ENCODE measurements around the gene HCN3.

HCN3 gene

DNA sequence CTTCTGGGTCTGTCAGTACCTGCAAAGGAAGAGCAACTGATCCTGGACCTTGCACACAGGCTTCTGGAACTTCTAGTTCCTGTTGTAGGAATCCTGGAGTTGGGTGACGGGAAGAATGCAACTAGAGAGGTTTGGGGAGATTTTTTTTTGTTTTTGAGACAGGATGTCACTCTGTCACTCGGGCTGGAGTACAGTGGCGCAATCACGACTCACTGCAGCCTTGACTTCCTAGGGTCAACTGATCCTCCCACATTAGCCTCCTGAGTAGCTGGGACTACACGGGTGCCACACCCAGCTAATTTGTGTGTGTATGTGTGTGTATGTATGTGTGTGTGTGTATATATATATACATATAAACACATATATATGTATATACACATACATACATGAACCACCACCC, 40.8 kb upstream of the HCN3 start (continued):
- TF ChIP-seq, protein P1, sequence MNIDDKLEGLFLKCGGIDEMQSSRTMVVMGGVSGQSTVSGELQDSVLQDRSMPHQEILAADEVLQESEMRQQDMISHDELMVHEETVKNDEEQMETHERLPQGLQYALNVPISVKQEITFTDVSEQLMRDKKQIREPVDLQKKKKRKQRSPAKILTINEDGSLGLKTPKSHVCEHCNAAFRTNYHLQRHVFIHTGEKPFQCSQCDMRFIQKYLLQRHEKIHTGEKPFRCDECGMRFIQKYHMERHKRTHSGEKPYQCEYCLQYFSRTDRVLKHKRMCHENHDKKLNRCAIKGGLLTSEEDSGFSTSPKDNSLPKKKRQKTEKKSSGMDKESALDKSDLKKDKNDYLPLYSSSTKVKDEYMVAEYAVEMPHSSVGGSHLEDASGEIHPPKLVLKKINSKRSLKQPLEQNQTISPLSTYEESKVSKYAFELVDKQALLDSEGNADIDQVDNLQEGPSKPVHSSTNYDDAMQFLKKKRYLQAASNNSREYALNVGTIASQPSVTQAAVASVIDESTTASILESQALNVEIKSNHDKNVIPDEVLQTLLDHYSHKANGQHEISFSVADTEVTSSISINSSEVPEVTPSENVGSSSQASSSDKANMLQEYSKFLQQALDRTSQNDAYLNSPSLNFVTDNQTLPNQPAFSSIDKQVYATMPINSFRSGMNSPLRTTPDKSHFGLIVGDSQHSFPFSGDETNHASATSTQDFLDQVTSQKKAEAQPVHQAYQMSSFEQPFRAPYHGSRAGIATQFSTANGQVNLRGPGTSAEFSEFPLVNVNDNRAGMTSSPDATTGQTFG (tag by site-specific recombination; IDR thresholded peaks at IDR 0.05; ENCODE audit: borderline replicate concordance), result no peak
- TF ChIP-seq ZIC2 (tag by site-specific recombination; IDR thresholded peaks at IDR 0.05), result no peak
- no peak for TF ChIP-seq ZNF146 (tag by site-specific recombination; IDR thresholded peaks at IDR 0.05)
- TF ChIP-seq, protein P2, sequence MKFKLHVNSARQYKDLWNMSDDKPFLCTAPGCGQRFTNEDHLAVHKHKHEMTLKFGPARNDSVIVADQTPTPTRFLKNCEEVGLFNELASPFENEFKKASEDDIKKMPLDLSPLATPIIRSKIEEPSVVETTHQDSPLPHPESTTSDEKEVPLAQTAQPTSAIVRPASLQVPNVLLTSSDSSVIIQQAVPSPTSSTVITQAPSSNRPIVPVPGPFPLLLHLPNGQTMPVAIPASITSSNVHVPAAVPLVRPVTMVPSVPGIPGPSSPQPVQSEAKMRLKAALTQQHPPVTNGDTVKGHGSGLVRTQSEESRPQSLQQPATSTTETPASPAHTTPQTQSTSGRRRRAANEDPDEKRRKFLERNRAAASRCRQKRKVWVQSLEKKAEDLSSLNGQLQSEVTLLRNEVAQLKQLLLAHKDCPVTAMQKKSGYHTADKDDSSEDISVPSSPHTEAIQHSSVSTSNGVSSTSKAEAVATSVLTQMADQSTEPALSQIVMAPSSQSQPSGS (tag by site-specific recombination; IDR thresholded peaks at IDR 0.05; ENCODE audit: low read depth), result no peak
- no peak for TF ChIP-seq ZNF530 (tag by site-specific recombination; IDR thresholded peaks at IDR 0.05; ENCODE audit: low read depth)
- TF ChIP-seq KLF7 (tag by site-specific recombination; IDR thresholded peaks at IDR 0.05; ENCODE audit: borderline replicate concordance), result no peak
- no peak for TF ChIP-seq YY1 (tag by site-specific recombination; IDR thresholded peaks at IDR 0.05)
- no peak for TF ChIP-seq ZNF654 (tag by site-specific recombination; IDR thresholded peaks at IDR 0.05; ENCODE audit: low read depth)

DNA sequence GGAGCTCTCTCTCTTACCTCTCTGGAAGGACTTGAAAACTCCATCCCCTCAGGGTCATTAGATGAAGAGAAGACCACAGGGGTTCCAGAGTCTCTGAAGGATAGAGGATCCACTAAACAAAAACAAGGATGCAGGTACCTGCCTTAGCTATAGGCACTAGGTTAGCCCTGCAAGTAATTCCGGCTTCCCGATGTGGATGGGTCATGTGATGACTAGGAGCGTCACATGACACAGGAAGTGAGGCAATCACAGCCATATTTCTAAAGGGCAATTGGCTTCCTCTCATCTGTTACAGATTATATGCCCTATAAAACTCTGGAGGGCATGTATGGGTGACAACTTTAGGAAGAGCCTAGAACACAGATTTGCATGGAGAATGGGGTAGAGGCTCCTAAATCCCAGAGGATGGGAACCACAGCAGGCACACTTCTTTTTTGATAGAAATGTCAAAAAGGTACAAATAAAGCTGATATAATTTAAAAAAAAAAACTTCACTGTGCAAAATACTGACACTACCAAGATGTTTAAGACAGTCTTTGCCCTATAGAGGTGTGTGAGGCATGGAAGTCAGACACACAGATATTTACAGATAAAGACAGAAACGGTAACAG, 36.1 kb upstream of the HCN3 start:
- no peak overlapping the region for H3K27ac ChIP-seq (ENCODE audit: extremely low read depth, low read depth, low read length)
- ChIA-PET POLR2A (interaction anchor here (0.6 to 1.6 kb wide), 7 partner anchors 14 to 82 kb away, joined by 3 to 6 read pairs (median 3); partner anchors contain the start of genes CLK2 and KRTCAP2), CTCF (interaction anchor here (1.2 to 2.1 kb wide), 4 partner anchors 9 to 34 kb away, joined by 4 to 15 read pairs (median 5); no protein-coding TSS in a partner anchor)
- H3K36me3 ChIP-seq (ENCODE audit: control insufficient read depth in 2 of 2, insufficient read depth in 1 of 2, low read length in 2 of 2), result peaks cover 0 to 31% of the 10 kb centered on the region in 2 experiments; a peak in 2 of 3 replicates
- peak overlapping the region; percentile 41 for H3K4me3 ChIP-seq (ENCODE audit: low read depth, low read length)
- H3K9me3 ChIP-seq (ENCODE audit: control insufficient read depth, insufficient read depth, low read depth, low read length), result no peaks in the 10 kb centered on the region
- H3K4me1 ChIP-seq (ENCODE audit: control insufficient read depth, insufficient read depth, low read length), result peaks cover 5% of the 10 kb centered on the region; the same call in 1 of the 2 replicates
- TF ChIP-seq, protein P3, sequence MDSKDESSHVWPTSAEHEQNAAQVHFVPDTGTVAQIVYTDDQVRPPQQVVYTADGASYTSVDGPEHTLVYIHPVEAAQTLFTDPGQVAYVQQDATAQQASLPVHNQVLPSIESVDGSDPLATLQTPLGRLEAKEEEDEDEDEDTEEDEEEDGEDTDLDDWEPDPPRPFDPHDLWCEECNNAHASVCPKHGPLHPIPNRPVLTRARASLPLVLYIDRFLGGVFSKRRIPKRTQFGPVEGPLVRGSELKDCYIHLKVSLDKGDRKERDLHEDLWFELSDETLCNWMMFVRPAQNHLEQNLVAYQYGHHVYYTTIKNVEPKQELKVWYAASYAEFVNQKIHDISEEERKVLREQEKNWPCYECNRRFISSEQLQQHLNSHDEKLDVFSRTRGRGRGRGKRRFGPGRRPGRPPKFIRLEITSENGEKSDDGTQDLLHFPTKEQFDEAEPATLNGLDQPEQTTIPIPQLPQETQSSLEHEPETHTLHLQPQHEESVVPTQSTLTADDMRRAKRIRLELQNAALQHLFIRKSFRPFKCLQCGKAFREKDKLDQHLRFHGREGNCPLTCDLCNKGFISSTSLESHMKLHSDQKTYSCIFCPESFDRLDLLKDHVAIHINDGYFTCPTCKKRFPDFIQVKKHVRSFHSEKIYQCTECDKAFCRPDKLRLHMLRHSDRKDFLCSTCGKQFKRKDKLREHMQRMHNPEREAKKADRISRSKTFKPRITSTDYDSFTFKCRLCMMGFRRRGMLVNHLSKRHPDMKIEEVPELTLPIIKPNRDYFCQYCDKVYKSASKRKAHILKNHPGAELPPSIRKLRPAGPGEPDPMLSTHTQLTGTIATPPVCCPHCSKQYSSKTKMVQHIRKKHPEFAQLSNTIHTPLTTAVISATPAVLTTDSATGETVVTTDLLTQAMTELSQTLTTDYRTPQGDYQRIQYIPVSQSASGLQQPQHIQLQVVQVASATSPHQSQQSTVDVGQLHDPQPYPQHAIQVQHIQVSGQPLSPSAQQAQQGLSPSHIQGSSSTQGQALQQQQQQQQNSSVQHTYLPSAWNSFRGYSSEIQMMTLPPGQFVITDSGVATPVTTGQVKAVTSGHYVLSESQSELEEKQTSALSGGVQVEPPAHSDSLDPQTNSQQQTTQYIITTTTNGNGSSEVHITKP (tag by site-specific recombination; IDR thresholded peaks at IDR 0.05), result no peak
- TF ChIP-seq ZNF600 (tag by site-specific recombination; IDR thresholded peaks at IDR 0.05) (peak; percentile 59), ZNF324 (tag by site-specific recombination; IDR thresholded peaks at IDR 0.05) (peak; percentile 67; the same call in 1 of the 2 replicates), RBAK (tag by site-specific recombination; IDR thresholded peaks at IDR 0.05) (no peak), ZNF76 (tag by site-specific recombination; IDR thresholded peaks at IDR 0.05; ENCODE audit: borderline replicate concordance, low read depth) (peak; percentile 66; the same call in 1 of the 2 replicates), ZNF341 (tag by site-specific recombination; IDR thresholded peaks at IDR 0.05; ENCODE audit: low read depth) (peak; percentile 65), ZNF302 (tag by site-specific recombination; IDR thresholded peaks at IDR 0.05; ENCODE audit: low read depth) (no peak), ZNF707 (tag by site-specific recombination; IDR thresholded peaks at IDR 0.05) (no peak), ZNF792 (tag by site-specific recombination; IDR thresholded peaks at IDR 0.05) (no peak), MZF1 (tag by site-specific recombination; IDR thresholded peaks at IDR 0.05; ENCODE audit: borderline replicate concordance) (no peak), ZNF37A (tag by site-specific recombination; IDR thresholded peaks at IDR 0.05) (no peak), YY1 (tag by site-specific recombination; IDR thresholded peaks at IDR 0.05) (peak; percentile 93), ZNF529 (tag by site-specific recombination; IDR thresholded peaks at IDR 0.05; ENCODE audit: insufficient replicate concordance) (no peak), IKZF3 (tag by site-specific recombination; IDR thresholded peaks at IDR 0.05) (peak; percentile 79)
- TF ChIP-seq, protein P4, sequence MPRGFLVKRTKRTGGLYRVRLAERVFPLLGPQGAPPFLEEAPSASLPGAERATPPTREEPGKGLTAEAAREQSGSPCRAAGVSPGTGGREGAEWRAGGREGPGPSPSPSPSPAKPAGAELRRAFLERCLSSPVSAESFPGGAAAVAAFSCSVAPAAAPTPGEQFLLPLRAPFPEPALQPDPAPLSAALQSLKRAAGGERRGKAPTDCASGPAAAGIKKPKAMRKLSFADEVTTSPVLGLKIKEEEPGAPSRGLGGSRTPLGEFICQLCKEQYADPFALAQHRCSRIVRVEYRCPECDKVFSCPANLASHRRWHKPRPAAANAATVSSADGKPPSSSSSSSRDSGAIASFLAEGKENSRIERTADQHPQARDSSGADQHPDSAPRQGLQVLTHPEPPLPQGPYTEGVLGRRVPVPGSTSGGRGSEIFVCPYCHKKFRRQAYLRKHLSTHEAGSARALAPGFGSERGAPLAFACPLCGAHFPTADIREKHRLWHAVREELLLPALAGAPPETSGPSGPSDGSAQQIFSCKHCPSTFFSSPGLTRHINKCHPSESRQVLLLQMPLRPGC (tag by site-specific recombination; IDR thresholded peaks at IDR 0.05), result peak; percentile 60; the same call in 1 of the 2 replicates

Data from HEK293 (cell line).